Middle frontal gyrus (tissue), 1 donor: ENCODE measurements around the gene FILIP1L.

Experiments
- DNase-seq: peaks from one replicate; pipeline ENCODE4 v3.0.0-alpha.2; 2015; ENCODE audit warnings: low spot score; ENCODE audit errors: extremely low spot score

Gene FILIP1L

DNA sequence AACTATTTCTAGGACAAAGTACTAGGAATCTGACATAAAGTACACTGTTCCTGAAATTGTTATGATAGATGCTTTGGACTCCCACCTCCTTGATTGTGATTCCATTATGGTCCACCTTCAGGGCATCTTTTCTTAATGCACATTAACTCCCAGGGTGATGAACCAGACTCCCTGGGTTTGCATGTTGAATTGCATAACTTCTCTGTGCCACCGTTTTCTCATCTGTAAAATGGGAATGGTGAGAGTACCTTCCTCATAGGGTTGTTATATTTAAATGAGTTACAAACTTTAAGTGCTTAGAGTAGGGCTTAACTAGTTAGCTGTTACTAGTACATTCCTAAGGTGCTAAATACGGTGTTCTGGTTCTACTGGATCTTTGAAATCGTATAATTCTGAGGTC lies 214.7 kb downstream of the FILIP1L start:
- no peak for DNase-seq

DNA sequence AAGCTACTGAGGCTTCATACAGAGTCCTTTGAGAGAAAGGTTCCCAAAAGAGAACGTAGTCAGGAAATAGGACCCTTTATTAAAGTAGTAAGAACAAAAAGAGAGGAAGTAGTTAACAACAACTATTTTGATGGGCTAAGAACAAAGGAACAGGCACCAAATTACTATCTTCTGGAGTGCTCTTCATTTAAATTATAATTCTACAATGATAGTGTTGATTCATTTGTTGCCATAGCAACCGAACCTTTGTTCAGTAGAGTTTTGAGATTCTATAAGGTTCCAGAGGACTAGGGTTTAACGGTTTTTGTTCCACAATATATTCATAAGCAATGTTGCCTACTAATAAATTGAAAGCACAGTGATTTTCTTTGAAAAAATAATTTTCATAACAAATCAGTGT lies 217.8 kb downstream of the FILIP1L start:
- DNase-seq: no peak

DNA sequence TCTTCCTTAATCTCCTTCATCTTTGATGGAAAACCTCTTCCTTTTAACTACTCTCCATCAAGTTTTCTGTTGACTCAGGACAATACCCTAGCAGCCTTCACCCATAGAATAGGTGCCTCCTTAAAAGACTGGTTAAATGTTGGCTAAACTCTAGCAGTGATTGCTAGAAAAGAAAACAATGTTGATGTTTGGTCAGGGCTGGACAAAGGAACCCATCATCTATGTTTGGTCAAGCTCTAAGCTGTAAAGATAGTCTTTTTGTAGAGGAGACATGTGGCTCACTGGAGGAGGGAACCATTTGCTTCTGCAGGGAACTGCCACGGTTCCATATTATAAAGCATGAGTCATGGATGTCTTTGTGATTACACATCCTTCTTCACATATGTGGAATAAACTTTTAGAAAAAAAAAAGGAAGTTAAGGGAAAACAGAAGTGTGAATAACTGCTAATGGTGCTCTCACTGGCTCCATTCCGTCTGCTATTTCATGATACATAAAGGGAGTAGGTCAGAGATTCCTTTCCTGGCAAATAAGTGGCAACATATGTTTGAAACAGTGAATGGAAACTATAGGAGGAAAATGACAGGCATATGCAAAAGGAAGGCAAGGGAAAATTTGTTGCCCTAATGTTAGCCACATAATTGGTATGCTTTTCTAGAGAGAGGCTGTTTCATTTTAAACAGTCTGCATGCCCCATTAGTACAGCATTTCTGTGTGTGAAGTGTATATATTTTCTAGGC lies 218.4 kb downstream of the FILIP1L start:
- no peak for DNase-seq

DNA sequence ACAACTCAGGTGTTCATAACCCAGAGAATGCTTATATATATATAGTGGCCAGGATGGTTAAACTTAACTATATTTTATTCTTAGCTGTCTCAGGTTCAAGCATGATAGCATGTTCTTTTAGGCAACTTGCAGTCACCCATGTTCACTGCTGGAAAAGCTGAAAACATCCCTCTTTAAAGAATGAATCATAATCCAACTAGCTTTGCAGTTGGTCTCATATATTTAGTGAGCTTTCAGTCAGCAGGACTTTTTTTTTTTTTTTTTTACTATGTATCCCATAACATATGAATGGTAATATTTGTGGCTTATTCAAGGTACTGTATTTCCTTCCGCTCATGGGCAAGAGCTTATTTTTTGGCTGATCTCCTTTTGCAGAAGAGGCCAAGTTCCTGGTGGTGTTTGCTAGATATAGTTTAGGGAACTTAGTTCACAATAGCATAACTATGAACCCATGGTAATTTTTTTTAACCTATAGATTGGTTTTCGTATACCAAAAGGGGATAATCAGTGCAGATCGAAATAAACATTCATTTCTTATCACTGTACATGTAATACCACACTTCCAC lies 219.1 kb downstream of the FILIP1L start:
- DNase-seq: no peak

DNA sequence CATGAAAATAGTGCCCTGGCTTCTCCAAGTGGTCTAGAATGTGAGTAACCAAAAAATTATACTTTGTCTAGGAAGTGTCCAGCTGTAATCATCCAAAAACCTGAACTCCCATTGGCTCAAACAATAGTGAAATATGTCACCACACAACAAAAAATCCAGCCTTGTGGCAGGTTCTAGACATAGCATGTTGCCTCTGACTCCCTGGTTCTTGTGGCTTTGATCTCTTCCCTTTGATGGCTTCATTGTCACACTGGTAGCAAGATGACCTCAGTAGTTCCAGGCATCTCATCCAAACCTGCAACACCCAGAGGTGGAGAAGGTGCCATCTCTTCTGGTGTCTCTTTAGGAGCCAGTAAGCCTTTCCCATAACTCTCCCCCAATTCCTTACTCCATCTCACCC lies 222.0 kb downstream of the FILIP1L start:
- DNase-seq: no peak

DNA sequence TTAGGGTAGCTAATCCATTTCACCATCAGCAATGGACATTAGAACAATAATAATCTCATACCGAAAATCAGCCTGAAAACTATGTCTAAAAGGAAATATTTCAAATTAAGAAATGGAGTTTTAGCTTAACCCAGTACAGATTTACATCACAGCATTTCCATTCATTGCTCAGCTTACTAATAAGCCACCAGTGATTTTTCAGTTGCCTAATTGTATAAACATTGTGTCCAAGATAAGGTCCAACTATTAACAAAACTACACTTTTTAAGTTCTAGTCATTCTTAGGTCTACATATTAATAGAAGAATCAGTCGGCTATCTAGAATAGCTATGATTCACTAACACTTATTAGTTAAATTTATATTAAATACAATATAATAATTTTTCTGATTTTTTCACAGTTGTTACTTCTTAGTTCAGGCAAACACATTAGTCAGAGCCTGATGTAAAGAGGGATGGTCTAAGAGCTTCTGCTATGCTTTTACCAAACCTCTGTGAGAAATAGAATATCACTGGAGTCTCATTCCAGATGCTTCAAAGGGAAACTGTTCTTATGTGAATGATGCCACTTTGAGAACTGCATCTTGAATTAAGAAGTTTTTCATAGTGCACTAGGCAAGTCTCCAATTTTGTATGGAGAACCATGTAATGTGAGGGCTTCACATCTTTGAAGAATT lies 222.6 kb downstream of the FILIP1L start:
- DNase-seq: no peak

DNA sequence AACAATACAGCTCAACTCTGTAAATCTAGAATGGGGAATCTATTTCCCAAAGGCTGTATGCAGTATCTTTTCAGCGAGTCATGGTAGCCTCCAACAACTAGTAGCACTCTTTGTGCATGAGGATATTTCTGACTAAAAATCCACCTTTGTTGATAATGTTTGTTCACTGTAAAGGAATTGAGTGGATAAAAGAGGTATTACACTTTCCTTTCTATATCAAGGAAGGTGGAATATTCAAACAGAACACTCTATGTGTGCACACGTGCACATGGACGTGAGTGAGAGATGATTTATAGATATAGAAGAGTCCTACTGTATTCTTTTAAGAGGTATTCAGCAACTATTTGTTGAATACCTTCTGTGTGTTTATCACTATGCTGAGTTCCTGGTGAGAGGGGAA lies 228.4 kb downstream of the FILIP1L start:
- no peak for DNase-seq

DNA sequence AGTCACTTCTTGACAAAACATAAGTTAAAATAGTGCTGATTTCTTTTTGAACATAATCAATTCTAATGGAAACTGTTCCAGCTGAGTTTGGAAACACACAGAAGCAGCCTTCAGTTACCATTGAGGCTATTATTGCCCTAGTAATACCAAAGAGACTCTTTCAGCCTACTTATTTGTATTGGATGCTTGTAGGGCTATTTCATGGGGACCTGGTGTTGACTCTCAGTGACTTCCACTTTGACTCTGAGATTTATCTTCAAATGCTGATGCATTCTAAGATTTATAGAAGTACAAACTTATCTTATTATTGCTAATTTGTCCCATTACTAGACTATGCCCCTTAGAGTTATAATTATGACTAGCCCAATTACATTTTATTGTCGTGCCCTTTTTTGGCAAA lies 229.2 kb downstream of the FILIP1L start:
- DNase-seq: no peak

DNA sequence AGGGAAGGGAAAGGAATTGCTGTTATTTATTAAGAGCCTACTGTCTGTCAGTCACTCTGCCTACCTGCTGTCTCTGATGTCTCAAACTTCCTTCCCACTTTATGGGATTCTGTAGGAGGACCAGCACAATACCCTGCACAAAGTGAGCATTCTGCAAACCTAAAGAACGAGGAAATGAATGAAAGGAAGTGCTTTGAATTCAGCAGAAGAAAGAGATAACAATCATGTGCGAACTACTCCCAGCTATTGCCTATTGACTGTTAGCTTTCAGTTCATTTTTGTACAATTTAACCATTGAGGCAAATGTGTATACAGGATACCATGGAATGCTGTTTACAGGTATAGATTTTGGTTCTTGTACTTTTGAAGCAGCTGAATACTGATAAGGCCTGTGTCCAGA lies 229.8 kb downstream of the FILIP1L start:
- no peak for DNase-seq

DNA sequence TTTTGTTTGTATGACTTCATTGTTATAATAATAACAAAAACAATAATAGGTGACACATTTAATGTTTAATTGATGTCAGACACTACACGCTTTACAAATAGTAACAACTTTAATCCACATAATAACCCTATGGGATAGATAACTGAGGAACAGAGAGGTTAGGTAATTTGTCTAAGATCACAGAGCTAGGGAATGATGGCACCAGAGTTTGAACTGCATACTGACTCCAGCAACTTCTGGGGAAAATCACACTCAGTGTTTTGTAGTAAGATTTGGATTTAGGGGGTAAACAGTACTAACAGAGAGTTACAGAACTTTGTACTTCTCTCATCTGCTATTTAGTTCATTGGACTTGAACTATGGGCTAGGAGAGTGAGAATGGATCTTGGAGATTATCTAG lies 230.6 kb downstream of the FILIP1L start:
- no peak for DNase-seq

DNA sequence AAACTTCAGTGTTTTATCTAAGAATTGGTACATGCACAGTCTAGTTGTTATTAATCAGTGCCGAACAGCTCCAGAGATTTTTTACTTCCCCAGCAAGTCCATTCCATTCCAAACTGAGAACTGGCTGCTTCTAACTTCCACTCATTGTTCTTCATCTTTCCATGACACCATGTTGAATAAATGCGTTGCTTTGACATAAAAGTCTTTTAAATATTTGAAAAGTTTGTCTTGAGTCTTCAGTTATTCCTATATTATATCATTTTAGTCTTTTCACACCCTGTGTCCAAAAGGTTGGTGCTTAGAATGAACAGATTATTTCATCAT lies 231.2 kb downstream of the FILIP1L start:
- no peak for DNase-seq

DNA sequence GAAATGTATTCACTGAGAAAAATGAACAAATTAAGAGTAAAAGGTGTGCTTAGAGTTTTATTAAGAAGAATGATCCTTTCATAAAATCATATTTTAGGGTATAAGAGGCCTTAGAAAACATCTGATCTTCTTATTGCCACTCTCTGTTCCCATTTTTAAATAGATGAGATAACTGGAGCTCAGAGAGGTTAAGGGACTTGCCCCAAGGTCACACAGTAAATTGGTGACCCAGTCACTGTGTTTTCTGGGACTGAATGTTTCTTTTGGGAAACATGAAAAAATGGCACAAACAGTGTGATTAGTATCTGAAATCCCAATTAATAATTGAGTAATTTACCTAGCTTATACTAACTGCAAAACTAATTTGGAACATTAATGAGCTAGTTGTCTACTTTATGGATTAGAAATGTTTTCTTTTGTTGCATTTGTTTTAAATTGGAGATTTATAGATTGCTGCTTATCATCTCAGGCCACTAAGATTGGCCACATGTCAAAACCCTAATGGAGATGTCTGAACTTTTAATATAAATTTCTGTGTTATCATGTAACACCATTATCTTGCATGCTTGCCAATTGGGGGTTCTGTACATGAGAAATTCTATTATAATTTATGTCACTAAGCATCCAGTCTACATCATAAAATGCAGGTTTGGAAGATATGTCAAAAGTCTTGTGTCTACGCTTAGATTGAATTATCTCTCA lies 231.7 kb downstream of the FILIP1L start:
- no peak for DNase-seq

DNA sequence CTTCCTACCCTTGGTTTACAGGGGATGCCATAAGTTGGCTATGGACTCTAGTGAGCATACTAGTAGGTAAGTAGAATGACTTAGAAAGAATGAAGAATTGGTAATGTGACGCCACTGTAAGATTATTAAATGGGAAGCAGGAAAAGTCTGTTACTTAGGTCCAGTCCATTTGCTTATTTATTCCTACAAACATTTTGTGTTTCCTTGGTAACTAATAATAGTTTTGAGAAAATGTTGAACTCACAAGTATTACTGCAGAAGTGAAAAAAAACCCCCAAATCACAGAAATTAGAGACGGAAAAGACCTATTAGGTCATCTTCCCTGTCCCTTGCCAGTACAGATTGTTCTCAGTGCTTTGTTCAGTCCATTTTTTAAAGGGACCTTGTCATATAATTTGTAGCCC lies 233.2 kb downstream of the FILIP1L start:
- DNase-seq: no peak

DNA sequence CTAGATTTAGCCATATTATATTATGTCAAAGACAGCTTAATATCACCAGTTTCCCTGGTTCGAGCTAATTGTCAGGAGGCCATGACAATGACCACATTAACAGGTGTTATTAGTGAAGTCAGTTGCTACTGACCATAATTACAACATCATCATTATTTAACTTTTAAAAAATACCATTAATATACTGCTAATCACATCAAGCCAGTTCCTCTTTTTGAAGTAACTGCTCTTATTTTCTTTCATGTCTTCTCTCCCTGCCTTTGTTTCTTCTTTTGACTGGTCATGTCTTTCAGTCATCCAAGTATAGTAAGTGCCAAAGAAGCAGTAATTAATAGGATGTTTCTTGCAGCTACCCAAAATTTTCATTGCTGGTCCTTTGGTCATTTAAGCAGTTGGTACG lies 235.0 kb downstream of the FILIP1L start:
- no peak for DNase-seq

DNA sequence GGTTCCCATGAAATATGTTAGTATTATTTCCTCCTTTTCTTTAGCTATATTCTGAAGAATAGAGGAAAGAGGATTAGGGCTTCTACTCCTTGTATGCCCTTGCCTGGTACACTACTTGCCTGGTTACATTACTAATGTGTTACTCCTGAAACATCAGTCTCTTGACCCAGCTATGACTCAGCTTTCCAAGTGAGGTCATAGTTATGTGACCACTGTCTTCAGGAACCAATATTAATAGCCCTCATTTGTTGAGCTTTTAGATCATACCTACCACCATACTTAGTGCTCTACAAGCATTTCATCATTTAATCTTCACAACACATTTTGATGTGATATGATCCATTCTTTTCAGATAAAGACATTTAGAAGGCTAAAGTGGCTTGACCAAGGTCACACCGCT lies 236.3 kb downstream of the FILIP1L start:
- DNase-seq: no peak

DNA sequence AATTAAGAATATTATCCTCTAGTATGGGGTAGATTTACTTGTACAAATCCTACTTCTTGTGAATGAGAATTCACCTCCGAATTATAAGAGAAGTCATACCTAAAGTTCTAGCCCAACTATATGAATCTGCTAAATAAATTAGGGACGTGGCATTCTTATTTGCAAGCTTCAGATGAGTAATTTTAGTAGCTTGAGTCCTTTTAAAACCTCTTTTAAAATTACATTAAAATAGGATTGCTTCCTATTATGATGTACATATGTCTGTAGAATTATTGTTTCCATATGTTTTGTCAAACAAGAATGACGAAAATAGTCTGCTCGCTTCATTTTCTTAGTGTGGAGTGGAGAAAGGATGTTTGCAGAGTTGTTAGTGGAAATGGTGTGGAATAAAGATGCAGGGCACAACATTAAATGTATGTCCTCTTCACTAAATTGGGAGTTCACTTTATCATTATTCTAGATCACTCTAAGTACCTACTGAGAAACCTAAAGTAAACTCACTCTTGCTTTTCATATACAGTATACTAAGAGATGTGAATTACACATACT lies 237.2 kb downstream of the FILIP1L start:
- no peak for DNase-seq

DNA sequence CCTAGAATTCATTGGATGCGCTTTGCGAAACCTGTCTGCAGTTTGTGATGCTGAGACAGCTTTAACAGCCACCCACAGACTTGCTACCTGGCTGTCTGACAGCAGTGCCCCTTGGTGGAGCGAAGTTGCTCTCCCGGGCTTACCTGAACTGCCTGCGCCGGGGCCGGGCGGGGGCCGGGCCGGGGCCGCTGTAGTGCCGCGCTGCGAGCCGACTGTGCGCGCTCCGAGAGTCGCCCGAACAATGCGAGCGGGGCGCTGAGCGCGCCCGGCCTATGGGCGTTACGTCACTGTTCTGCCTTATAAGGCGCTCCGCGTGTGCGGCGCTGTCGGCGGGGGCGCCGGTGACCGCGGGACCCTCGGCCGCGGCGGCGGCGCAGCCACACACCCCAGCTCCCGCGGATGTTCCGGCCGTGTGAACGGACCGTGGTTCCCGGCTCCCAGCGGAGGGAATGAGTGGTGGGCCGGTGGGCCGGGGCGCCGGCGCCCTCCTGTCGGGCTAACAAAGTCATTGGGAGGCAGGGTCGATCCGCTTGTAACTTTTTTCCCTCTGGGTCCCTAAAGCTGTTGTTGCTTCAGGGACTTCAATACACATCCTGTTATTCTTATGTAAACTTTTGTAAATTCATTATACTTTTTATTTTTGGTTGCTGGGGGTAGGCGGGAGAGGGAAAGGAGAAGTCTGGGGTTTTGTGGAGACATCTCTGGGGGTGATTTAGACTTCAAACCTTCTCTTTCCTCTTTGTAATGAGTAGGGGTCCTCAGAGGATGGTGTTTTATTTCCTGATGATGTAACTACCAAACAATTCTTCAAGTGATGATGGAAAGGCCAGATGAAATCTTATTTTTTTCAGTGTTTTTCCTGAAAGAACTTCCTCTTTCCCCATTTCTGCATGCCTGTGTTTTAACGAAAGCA lies 238.1 kb downstream of the FILIP1L start:
- DNase-seq: no peak

DNA sequence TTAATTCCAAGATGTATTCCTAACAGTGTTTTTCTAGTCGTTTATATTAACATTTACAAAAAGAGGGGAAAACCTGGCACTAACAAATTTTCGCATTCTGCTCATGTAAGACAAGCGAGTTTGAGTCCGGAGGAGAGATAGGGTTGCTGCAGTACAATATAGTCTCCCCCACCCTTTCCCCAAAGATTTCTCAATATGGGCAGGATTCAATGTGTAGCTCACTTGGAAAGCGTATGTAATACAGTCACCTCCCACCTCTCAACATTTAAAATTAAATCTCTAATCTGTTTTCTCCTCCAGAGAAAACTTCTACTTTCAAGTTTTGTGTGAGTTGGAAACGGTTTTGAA lies 238.7 kb downstream of the FILIP1L start:
- DNase-seq: no peak

DNA sequence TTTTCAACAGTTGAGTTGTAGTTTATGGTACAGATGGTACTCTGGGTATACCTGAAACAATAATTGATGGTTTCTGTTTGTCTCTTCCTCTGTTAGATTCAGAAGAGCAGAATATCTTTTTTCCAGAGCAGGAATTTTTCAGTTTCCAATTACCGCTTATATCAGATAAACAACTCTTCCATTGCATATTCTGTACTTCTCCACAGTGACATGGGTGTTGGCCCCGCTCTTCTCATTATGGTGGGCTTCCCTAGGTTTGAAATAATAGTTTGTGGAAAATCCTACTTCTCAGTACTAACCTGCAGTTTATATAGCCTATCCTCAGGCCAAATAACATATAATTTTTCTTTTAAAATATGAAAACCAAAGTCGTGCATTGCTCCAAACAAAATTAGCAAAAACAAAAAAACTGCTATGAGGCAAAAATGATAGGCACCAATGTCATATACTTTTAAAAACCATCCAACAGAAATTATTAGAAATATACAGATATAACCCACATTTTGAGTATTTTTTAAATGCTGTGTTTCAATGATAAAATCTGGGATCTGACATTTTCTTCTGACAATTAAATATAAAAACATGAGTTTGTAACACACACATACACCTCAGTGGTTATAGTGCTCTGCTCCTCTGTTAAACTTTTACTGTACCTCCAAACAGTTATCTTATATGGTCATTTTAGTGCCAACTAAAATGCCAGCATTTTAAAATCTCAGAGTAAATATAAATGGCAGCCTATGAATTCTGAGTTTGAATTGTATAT lies 239.9 kb downstream of the FILIP1L start:
- DNase-seq: no peak
